Measurements from ENCODE around the gene UGGT2.
"Not testable (repeated sequence)": the region's sequence is repeated elsewhere in the genome, so short reads cannot be mapped to it uniquely, and the experiment has no call there.

The UGGT2 gene

DNA sequence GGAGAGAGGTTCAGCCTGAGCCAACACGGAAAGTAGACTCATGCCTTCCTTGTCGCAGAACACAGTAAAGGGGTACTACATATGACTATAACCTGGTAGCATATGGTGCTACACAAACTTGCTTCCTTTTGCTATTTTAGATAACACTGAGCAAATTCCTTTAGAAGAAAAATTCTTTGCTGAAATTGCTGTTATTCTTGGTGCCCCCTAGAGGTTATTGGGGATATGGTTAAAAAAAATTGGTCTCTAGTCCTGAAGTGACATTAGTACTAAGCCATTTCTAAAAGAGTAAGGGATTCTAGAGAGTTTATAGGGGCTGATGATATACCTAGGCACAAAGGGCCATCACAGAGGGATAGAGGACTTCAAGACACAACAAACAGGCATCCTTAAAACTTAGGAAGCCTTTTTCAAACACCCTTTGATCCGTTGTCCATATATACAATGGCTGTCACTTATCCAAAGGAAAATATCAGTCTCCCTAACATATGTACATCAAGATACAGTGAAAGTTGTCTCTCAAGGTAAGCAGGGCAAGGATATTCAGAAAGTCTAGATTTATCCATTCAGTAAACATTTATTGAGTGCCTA lies 22.8 kb upstream of the UGGT2 start:
- FAIRE-seq (no peak), DNase-seq (ENCODE audit: insufficient read length, low spot score) (no peak)
- TF ChIP-seq, protein P1, sequence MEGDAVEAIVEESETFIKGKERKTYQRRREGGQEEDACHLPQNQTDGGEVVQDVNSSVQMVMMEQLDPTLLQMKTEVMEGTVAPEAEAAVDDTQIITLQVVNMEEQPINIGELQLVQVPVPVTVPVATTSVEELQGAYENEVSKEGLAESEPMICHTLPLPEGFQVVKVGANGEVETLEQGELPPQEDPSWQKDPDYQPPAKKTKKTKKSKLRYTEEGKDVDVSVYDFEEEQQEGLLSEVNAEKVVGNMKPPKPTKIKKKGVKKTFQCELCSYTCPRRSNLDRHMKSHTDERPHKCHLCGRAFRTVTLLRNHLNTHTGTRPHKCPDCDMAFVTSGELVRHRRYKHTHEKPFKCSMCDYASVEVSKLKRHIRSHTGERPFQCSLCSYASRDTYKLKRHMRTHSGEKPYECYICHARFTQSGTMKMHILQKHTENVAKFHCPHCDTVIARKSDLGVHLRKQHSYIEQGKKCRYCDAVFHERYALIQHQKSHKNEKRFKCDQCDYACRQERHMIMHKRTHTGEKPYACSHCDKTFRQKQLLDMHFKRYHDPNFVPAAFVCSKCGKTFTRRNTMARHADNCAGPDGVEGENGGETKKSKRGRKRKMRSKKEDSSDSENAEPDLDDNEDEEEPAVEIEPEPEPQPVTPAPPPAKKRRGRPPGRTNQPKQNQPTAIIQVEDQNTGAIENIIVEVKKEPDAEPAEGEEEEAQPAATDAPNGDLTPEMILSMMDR (IDR thresholded peaks at IDR 0.05; ENCODE audit: insufficient read depth, missing control alignments): peak; percentile 52

DNA sequence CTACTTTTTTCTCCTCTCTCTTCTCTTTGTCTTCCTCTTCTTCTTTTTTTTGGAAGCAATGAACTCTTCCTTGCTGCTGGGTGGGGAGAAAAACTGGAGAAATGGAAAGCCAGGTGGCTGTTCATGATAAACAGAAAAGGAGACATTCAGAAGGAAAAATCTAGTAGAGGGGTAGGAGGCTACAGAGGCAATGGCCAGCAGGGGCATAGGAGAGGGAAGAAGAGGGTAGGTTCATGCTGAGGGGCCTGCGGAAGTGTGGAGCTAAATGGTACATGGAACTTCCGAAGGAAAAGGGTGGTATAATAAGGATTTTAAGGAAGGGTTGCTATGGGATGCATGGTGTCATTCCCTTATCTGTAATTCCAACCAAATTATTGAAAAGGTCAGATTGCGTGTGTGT lies 19.2 kb upstream of the UGGT2 start:
- FAIRE-seq (no peak), DNase-seq (ENCODE audit: insufficient read length, low spot score) (no peak)
- TF ChIP-seq, protein P1 (IDR thresholded peaks at IDR 0.05; ENCODE audit: insufficient read depth, missing control alignments): no peak

DNA sequence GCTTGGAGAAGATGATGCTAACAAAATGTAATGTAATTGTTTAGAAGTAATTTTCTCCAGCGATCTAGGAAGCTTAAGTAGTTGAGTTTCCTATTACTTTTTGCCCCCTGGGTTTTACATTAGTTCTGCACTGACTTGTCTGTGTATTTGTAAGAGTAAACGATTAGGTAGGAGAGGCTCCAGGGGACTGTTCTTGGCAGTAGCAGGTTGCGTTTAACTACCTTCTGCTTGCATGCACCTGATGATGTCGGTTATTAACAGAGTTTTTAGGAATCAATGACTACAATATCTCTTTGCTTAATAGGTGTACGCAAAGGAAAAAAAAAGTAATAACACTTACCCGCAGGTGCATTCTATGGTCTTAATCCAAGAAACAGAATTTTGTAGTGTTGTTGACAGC lies 18.3 kb upstream of the UGGT2 start:
- FAIRE-seq: no peak
- TF ChIP-seq, protein P1 (IDR thresholded peaks at IDR 0.05; ENCODE audit: insufficient read depth, missing control alignments): no peak
- no peak for DNase-seq (ENCODE audit: insufficient read length, low spot score)

DNA sequence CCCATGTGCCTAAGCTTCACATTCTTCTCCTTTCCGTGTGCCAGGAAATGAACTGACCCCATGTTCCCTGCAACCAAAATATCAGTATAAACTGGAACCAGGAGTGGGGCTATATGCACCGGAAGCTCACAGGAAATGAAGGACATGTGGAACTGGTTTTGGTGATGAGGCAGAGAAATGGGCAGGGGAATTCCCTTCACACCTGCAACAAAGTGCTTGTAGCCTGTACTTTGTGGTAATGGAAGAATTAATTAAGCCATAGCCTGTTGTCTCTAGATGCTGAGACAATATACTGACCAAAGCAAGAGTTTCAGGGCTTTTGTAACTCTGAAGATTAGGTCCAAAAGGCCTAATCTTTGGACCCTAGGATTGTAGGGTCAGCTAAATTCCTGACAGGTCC lies 15.5 kb upstream of the UGGT2 start:
- DNase-seq (ENCODE audit: insufficient read length, low spot score) (no peak), FAIRE-seq (no peak)
- TF ChIP-seq, protein P1 (IDR thresholded peaks at IDR 0.05; ENCODE audit: insufficient read depth, missing control alignments): no peak

DNA sequence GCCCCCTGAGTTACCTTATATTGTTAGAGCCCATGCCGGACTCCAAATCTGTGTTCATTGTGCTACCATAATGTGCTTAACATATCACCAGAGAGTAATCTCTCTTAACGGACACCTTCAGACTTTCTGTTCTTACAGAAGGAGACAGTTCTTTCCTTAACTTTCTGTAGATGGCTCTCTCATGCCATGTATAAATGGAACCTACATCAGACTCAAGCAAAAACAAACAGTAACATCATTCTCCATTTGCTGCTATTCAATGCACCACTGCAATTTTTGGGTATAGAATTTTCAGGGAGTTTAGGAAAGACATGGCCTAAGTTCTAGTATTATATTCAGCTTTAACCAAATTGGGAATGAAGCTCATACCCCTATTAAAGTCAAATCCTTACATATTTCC lies 12.6 kb upstream of the UGGT2 start:
- DNase-seq (ENCODE audit: insufficient read length, low spot score) (no peak), FAIRE-seq (no peak)
- TF ChIP-seq, protein P1 (IDR thresholded peaks at IDR 0.05; ENCODE audit: insufficient read depth, missing control alignments): no peak

DNA sequence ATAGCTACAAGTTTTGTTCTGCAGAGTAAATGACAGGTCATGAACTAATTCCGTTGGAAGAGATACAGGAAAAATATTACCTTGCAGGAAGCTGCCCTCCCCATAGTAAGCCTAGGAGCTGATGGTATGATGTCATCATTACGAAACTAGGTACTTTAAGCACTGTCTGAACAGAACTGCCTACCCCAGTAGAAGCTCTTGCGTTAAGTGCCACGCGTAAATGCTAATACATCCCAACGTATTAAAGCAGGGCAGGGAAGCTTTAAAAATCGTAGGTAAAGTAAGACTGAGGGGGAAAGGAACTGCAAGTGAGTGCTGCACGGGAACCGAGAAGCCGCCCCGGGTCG lies 572 bp downstream of the UGGT2 start:
- no peak for DNase-seq (ENCODE audit: insufficient read length, low spot score)
- TF ChIP-seq, protein P1 (IDR thresholded peaks at IDR 0.05; ENCODE audit: insufficient read depth, missing control alignments): no peak
- FAIRE-seq: no peak

DNA sequence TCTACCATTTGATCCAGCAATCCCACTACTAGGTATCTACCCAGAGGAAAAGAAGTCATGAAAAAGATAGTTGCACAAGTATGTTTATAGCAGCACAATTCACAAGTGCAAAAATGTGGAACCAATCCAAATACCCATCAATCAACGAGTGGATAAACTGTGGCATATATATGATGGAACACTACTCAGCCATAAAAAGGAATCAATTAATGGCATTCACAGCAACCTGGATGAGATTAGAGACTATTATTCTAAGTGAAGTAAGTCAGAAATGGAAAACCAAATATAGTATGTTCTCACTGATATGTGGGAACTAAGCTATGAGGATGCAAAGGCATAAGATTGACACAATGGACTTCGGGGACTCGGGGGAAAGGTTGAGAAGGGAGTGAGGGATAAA lies 1.3 kb downstream of the UGGT2 start:
- not testable (repeated sequence) for FAIRE-seq; DNase-seq (ENCODE audit: insufficient read length, low spot score)

DNA sequence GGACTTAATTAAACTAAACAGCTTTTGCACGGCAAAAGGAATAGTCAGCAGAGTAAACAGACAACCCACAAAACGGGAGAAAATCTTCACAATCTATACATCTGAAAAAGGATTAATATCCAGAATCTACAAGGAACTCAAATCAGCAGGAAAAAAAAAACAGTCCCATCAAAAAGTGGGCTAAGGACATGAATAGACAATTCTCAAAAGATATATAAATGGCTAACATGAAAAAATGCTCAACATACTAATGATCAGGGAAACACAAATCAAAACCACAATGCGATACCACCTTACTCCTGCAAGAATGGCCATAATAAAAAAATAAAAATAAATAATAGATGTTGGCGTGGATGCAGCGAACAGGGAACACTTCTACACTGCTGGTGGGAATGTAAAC lies 1.7 kb downstream of the UGGT2 start:
- DNase-seq (ENCODE audit: insufficient read length, low spot score); FAIRE-seq: not testable (repeated sequence)

DNA sequence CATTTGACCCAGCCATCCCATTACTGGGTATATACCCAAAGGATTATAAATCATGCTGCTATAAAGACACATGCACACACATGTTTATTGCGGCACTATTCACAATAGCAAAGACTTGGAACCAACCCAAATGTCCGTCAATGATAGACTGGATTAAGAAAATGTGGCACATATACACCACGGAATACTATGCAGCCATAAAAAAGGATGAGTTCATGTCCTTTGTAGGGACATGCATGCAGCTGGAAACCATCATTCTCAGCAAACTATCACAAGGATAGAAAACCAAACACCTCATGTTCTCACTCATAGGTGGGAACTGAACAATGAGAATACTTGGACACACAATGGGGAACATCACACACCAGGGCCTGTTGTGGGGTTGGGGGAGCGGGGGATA lies 2.2 kb downstream of the UGGT2 start:
- FAIRE-seq; DNase-seq (ENCODE audit: insufficient read length, low spot score): not testable (repeated sequence)

DNA sequence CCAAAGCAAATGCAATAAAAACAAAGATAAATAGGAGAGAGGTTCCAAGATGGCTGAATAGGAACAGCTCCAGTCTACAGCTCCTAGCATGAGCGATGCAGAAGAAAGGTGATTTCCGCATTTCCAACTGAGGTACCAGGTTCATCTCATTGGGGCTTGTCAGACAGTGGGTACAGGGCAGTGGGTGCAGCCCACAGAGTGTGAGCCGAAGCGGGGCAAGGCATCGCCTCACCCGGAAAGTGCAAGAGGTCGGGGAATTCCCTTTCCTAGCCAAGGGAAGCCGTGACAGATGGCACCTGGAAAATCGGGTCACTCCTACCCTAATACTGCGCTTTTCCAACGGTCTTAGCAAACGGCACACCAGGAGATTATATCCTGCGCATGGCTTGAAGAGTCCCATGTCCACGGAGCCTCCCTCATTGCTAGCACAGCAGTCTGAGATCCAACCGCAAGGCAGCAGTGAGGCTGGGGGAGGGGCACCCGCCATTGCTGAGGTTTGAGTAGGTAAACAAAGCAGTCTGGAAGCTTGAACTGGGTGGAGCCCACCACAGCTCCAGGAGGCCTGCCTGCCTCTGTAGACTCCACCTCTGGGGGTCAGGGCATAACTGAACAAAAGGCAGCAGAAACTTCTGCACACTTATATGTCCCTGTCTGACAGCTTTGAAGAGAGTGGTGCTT lies 6.6 kb downstream of the UGGT2 start:
- not testable (repeated sequence) for DNase-seq (ENCODE audit: insufficient read length, low spot score); FAIRE-seq
